WTC11 (cell line): Measurements from ENCODE around the gene KLHL13.

Source experiments
- FOXP1 ChIP-seq: sonication (generic); formaldehyde crosslinking; IDR thresholded peaks from 2 replicates; pipeline ENCODE4 v1.8.0; 2022; ENCODE audit warnings: missing genetic modification reagents, mild to moderate bottlenecking, moderate library complexity, borderline replicate concordance
- MXD4 ChIP-seq: fragments of 250-450 bp; sonication (Bioruptor Pico); IDR thresholded peaks from 2 replicates; pipeline ENCODE4 v1.8.0; 2021; ENCODE audit warnings: mild to moderate bottlenecking, moderate library complexity, borderline replicate concordance
- NFATC4 ChIP-seq: fragments of 250-450 bp; sonication (Bioruptor Pico); IDR thresholded peaks from 2 replicates; pipeline ENCODE4 v1.9.0; 2021; ENCODE audit warnings: mild to moderate bottlenecking
- TF ChIP-seq, protein P1 (sequence below): sonication (generic); formaldehyde crosslinking; conservative IDR thresholded peaks from 2 replicates; pipeline ENCODE4 v1.8.1; 2023; ENCODE audit warnings: mild to moderate bottlenecking, low read depth, missing genetic modification reagents, moderate library complexity
- TF ChIP-seq, protein P2 (sequence below): fragments of 200-600 bp; IDR thresholded peaks from 2 replicates; pipeline ENCODE4 v1.8.0; 2022; ENCODE audit warnings: antibody characterized with exemption
- TF ChIP-seq, protein P3 (sequence below): sonication (generic); formaldehyde crosslinking; IDR thresholded peaks from 2 replicates; pipeline ENCODE4 v1.8.1; 2023; ENCODE audit warnings: mild to moderate bottlenecking, missing genetic modification reagents
- TF ChIP-seq, protein P4 (sequence below): sonication (generic); formaldehyde crosslinking; IDR thresholded peaks from 2 replicates; pipeline ENCODE4 v1.8.1; 2022; ENCODE audit warnings: low read depth, missing genetic modification reagents, borderline replicate concordance
- TF ChIP-seq, protein P5 (sequence below): sonication (generic); formaldehyde crosslinking; IDR thresholded peaks from 2 replicates; pipeline ENCODE4 v1.8.0; 2022; ENCODE audit warnings: mild to moderate bottlenecking, missing genetic modification reagents

DNA sequence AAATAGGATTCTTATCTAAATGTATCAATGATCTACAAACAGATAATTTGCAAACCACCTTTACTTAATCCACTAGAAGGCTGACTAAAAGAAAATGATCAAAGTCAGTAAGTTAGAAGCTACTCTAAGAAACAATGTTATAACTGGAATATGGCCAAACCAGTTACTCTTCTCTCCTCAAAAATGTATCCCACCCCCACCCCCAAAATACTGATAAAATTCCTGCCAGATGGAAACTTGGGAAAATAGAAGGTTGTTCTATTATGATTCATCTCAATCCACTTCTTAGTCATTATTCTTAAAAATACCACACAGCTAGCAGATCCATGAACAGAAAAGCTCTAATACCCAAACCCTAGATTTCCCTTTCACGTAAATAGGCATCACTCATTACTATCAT, 206.4 kb downstream of the KLHL13 start:
- TF ChIP-seq, protein P1, sequence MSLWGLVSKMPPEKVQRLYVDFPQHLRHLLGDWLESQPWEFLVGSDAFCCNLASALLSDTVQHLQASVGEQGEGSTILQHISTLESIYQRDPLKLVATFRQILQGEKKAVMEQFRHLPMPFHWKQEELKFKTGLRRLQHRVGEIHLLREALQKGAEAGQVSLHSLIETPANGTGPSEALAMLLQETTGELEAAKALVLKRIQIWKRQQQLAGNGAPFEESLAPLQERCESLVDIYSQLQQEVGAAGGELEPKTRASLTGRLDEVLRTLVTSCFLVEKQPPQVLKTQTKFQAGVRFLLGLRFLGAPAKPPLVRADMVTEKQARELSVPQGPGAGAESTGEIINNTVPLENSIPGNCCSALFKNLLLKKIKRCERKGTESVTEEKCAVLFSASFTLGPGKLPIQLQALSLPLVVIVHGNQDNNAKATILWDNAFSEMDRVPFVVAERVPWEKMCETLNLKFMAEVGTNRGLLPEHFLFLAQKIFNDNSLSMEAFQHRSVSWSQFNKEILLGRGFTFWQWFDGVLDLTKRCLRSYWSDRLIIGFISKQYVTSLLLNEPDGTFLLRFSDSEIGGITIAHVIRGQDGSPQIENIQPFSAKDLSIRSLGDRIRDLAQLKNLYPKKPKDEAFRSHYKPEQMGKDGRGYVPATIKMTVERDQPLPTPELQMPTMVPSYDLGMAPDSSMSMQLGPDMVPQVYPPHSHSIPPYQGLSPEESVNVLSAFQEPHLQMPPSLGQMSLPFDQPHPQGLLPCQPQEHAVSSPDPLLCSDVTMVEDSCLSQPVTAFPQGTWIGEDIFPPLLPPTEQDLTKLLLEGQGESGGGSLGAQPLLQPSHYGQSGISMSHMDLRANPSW (CRISPR knock-in tag), result no peak
- TF ChIP-seq, protein P2, sequence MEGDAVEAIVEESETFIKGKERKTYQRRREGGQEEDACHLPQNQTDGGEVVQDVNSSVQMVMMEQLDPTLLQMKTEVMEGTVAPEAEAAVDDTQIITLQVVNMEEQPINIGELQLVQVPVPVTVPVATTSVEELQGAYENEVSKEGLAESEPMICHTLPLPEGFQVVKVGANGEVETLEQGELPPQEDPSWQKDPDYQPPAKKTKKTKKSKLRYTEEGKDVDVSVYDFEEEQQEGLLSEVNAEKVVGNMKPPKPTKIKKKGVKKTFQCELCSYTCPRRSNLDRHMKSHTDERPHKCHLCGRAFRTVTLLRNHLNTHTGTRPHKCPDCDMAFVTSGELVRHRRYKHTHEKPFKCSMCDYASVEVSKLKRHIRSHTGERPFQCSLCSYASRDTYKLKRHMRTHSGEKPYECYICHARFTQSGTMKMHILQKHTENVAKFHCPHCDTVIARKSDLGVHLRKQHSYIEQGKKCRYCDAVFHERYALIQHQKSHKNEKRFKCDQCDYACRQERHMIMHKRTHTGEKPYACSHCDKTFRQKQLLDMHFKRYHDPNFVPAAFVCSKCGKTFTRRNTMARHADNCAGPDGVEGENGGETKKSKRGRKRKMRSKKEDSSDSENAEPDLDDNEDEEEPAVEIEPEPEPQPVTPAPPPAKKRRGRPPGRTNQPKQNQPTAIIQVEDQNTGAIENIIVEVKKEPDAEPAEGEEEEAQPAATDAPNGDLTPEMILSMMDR, result no peak
- TF ChIP-seq, protein P3, sequence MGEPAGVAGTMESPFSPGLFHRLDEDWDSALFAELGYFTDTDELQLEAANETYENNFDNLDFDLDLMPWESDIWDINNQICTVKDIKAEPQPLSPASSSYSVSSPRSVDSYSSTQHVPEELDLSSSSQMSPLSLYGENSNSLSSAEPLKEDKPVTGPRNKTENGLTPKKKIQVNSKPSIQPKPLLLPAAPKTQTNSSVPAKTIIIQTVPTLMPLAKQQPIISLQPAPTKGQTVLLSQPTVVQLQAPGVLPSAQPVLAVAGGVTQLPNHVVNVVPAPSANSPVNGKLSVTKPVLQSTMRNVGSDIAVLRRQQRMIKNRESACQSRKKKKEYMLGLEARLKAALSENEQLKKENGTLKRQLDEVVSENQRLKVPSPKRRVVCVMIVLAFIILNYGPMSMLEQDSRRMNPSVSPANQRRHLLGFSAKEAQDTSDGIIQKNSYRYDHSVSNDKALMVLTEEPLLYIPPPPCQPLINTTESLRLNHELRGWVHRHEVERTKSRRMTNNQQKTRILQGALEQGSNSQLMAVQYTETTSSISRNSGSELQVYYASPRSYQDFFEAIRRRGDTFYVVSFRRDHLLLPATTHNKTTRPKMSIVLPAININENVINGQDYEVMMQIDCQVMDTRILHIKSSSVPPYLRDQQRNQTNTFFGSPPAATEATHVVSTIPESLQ (CRISPR knock-in tag), result no peak
- no peak for TF ChIP-seq FOXP1 (CRISPR knock-in tag)
- TF ChIP-seq MXD4 (CRISPR knock-in tag), result no peak
- TF ChIP-seq, protein P4, sequence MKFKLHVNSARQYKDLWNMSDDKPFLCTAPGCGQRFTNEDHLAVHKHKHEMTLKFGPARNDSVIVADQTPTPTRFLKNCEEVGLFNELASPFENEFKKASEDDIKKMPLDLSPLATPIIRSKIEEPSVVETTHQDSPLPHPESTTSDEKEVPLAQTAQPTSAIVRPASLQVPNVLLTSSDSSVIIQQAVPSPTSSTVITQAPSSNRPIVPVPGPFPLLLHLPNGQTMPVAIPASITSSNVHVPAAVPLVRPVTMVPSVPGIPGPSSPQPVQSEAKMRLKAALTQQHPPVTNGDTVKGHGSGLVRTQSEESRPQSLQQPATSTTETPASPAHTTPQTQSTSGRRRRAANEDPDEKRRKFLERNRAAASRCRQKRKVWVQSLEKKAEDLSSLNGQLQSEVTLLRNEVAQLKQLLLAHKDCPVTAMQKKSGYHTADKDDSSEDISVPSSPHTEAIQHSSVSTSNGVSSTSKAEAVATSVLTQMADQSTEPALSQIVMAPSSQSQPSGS (CRISPR knock-in tag), result no peak
- TF ChIP-seq, protein P5, sequence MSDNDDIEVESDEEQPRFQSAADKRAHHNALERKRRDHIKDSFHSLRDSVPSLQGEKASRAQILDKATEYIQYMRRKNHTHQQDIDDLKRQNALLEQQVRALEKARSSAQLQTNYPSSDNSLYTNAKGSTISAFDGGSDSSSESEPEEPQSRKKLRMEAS (CRISPR knock-in tag), result no peak
- TF ChIP-seq NFATC4 (CRISPR knock-in tag), result no peak
